ENCODE data around the gene PHC2. TPM values are rescaled to one million over a fixed set of nuclear protein-coding genes. Genes with fewer than 3 reads are reported as not detected.

PHC2 gene
- total RNA-seq, 1 experiment from 2014 or later = 101 TPM

DNA sequence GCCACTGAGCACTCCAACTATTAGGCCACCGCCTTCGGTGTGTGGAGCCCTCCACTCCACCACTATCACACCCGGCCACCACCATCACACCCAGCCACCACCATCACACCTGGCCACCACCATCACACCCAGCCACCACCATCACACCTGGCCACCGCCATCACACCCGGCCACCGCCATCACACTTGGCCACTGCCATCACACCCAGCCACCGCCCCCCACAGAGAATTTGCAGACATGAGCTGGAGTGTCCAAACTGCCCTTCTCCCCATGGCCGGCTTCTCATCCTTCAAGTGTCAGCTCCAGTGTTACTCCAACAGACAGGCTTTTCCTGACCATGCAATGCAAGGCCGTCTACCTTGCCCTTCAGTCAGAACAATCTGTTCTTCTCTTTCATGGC is 59.6 kb downstream of the PHC2 start:
- no peak for DNase-seq (ENCODE audit: low read depth)

DNA sequence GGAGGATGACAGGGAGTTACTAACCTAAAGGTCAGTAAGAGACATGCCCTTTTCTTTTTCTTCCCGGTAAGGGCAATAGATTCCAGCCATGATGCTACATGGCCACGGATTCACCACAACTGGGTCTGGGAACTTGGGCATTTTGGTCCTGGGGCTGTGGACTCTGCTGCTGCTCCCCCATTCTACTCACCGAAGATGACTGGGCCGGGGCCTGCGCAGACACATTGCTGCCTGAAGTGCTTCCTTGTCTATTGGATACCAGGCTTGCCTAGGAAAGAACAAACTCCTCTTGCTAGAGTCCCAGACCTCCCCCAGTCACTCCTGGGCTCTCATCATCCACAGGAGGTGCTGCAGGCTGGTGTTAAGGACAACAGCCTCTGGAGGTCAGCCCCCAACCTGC is 60.1 kb downstream of the PHC2 start:
- no peak for DNase-seq (ENCODE audit: low read depth)

DNA sequence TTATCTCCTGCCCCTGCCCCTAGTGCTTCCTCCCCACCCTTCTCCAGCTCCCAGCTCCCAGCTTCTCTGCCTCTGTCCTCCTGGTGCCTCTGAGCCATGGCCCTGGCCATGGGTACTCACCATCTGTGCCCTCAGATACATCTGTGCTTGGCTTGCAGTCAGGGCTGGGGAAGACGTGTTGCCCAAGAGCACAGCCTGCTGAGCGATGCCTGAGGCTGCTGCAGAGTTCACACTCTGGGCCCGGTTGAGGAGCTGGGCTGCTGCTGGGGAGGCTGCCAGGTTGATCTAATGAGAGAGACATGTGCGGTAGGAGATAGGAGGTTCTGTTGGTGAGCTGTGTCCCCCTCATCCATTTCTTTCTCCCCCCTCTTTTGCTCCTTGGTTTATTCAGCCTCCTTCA is 60.6 kb downstream of the PHC2 start:
- no peak for DNase-seq (ENCODE audit: low read depth)

DNA sequence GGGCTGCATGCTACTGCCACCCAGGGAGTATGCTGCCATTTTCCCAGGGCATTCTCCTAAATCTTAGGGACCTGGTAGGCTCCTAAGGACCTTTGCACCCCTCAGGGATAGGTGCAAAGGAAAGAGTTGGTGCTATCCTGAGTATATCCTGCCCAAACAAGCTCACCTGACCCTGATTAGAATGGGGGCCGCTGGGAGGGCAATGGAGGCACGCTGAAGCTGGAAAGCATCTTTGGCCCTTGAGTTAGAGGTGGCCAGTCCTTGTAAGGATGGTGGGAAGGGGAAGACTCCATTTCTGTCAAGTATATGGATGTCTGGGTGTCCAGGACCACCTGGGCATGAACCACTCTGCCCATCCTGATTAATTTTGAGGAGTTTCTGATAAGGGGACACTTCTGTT is 61.1 kb downstream of the PHC2 start:
- DNase-seq (ENCODE audit: low read depth) = no peak

DNA sequence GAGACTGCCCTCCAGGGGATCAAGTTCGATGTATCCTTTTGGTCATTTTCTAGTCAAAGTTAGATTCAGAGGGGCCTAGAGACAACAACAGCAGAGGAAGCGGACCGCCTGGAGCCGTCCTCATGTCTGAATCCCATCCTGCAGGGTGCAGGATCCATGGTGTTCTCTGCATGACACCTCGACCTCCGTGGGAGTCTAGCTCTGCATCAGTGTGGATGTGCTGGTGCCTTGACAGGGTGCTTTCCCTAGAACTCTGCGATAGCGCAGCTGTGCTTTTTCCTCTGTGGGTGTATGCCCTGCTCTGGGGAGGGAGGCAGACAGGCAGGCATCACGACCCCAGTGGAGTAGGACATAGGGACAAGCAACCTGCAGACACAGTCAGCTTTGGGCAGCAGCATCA is 61.8 kb downstream of the PHC2 start:
- no peak for DNase-seq (ENCODE audit: low read depth)

DNA sequence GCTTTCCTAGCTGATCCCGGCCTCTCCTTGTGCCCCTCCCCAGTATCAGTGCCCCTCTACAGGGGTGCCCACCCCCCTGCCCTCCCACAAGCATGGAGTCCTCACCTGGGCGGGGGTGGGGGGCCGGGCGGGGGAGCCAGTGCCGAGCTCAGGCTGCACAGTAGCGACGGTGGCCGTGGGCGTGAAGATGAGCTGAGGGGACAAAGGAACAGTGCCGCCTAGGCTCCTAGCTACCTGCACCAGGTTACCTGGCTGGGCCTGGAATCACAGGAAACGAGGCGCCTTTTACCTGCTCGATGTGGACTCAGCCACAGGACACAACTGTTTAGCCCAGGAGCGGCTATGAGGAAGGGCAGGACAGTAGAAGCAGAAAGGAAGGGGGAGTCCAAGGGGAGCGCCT is 62.5 kb downstream of the PHC2 start:
- DNase-seq (ENCODE audit: low read depth) = no peak

DNA sequence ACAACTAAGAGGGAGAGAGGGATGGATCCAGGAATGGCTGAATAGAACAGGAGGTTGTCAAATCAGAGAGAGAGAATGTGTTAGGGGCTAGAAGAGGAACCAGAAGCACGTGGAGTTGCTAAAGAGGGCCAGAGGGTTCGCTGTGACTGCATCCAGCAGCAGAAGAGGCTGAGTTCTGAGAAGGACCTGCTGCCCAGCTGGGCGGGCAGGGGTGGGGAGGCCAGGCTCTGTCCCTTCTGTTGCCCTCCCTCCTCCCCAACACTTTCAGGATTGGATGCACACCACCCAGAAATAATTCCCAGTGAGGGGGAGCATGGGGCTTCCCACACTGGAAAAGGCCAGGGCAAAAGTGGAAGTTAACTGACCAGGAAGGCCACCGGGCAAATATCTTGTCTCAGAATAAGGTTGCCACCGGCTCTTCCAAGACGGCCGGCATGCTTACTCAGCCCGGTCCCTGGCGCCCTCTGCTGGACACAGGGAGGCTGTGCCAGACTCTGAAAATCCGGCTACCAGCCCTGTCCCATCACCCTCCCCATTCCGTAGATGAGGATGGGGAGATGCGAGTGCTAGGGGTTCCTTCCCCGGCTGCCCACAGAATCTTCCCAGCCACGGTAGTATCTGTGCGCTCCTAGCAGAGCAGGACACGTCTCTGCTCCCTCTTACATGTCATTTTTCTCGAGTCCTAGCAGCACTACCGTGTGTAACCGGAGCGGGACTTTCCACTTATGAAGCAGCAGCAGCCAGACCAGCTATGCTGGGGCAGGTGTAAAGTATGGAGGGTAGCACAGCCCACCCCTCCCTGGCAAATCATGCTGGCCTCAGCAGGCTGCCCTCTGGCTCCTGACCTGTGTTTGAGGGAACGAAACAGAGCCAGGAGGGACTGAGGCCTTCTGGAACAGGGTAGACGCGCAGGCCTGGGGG is 63.1 kb downstream of the PHC2 start:
- peak; percentile 84 for DNase-seq (ENCODE audit: low read depth)

DNA sequence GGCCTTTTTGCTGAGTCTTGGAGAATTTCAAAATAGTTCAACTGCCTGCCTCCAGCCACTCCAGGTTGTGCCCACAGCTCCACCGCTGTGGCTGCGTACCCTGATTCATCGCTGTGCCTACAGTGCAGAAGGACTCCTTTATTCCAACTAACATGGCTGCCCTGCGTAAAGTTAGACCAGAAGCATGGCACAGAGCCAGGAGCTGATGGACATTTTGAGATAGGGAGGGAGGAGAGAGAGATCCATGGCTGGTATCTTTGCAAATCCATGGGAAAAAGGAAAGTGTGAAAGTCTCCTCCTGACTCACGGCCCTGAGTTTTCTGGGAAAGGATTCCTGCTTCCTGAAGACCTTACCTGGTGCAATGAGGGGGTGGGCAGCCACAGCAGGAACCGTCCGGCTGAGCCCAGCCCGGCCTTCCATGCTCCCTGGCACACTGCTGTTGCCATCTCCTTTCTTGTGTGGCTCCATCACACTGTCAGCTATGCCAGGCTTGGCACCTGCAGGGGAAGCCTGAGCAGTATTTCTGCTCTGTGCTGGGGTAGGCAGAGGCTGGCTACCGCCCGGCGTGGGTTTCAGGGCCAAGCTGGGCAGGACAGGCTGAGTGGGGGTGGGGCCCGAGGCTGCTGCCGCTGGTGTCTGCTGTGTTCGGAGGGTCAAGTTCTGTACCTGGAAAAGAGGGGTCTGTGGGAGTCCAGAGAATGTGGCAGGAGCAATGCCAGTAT is 64.0 kb downstream of the PHC2 start:
- DNase-seq (ENCODE audit: low read depth) = no peak

DNA sequence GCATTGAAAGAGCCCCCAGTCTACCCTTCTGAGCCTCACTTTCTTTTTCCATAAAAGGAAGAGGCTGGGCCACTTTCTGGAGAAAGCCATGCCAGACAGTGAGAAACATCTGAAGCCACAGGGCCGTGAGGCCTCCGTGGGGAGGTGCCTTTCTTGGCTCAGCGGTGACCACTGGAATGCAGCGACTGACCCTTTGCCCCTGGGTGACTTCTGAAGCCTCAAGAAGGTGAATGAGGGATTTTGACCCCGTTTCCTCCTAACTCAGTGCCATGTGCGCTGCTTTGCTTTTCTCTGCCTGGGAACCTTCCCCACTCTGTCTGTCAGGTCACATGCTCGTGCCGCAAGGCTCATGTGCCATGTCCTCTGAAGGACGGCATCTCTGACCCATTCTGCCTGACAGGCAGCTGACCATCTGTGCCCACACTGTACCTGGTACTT is 65.3 kb downstream of the PHC2 start:
- DNase-seq (ENCODE audit: low read depth) = no peak

DNA sequence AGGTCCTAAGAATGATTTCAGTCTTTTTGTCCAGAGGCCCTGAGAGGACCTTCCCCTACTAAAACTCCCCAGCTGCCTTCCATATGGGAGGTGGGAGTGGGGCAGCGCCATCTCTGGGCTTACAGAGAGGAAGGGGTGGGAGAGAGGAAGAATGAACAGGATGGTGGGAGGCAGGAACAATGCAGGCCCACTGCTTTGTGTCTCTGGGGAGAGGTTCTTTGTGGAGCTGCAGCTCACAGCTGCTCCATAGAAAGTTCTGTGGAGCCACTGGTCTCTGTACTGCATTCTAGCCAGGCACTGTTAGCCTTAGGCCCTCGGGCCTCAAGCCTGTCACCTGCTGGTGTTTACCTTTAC is 66.4 kb downstream of the PHC2 start:
- DNase-seq (ENCODE audit: low read depth) = no peak

DNA sequence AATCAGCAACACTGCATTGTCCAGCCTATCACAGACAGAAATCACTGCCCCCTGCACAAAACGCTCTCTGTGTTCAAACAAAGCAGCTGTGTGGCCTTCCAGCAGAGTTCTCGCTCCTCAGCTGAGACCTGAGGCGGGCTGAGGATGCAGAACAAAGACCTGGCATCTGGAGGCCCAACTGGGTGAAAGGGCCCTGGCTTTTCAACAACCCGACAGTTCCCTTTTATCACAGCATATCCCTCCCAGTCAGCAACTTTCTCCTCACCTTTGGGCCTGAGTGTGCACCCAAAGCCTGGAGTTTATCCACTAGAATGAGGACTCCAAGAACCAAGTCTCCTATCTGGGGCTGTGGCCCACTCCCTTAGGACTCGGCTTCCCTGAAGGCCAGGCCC is 67.4 kb downstream of the PHC2 start:
- DNase-seq (ENCODE audit: low read depth) = no peak

DNA sequence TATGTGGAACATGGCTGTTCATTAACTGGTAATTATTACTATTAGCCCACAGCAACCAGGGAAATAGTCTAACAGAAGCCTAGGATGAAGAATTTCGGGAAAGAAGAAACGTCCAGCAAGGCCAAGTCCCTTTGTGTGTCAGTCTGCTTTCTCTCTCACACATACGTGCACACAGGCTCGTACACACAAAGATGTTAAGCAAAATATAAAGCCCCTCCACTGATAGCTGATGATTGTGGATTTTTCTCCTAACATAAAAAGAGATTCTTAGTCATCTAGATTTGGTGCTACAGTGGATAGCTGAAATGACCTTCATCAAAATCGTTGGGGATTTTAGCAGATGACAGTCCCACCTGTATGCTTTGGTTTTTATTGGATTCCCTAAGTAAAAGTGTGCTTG is 67.9 kb downstream of the PHC2 start:
- no peak for DNase-seq (ENCODE audit: low read depth)

DNA sequence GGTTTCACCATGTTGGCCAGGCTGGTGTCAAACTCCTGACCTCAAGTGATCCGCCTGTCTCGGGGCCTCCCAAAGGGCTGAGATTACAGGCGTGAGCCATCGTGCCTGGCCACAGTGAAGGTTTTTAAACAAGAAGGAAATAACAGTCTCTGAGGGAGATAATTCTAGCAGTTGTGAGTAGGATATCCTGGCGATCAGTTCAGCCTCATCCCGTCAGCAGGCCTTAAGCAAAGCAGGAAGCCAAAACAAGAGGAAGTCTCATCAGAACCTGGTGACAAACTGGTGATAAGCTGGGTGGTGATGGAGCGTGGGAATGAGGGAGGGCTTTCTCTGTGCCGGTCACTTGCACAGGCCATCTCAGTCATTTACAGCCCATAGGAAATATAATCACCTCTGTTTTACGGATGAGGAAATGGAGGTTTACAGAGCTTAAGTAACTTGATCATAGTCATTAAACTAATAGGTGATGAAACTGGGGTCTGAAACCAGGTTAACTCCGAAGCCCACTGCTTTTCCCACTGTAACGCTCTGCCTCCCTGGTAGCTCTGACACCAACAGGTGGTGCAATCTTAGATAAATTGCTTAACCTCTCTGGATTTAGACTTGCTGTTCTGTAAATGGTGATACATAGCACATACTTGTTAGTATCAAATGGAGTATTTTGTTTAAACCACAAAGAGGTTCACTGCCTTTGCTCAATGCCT is 69.2 kb downstream of the PHC2 start:
- no peak for DNase-seq (ENCODE audit: low read depth)

DNA sequence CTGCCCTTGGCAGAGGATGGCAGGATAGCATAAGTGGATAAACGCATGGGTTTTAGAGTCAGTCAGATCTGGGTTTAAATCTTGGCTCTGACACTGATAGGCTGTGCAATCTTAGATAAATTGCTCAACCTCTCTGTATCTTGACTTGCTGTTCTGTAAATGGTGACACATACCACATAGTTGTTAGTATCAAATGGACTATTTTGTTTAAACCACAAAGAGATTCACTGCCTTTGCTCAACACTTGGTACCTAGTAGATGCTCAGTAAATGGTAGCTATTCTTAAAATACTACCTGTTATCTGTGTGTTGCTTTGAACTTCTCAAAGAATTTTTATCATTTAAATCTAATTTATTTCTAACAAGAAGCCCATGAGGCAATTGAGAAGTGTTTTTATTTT is 70.5 kb downstream of the PHC2 start:
- DNase-seq (ENCODE audit: low read depth) = no peak

DNA sequence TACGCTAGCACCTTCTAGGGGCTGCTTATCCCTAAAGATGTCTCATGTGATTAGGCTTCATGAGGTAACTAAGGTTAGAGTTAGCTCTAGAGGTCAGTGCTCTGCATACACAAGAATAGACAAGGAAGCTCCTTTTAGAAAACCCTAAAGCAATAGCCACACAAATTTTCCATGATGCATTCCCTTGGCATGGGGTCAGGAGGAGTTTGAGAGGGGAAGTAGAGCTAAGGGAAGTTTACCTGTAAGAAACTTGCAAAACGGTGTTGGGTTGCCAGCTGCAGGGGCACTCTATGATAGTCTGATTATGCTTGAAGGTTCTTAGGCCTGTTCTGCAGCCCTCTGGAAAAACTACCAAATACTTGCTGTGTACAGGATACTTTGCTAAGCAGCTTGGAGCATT is 71.0 kb downstream of the PHC2 start:
- DNase-seq (ENCODE audit: low read depth) = no peak

DNA sequence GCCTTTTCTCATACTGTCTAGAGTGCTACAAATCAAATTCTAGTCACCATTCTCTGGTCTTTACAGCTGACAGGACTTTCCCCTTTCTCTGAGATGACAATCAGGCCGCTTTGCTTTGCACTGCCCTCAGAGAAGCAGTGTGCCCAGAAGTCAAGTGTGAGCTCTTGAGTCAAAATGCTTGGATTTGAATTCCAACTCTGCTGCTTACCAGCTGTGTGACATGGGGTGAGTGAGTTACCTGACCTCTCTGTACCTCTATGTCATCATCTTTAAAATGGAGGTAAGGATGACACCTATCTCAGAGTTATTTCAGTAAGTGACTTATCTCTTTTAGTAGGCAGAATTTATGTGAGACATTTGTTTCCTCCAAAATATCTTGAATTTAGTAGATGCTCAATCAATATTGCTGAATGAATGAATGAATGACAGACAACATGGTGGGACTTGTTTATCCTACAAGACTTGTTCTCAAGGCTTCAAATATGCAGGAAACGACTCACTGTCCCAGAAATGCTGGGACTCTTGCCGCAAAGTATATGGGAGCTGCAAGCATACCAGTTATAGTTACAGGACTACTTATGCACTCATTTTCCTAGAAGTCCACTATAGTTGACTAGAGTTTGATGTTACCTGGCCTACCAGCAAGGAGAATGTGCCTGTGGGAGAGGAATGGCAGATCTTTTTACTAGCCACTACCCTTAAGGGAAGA is 71.9 kb downstream of the PHC2 start:
- DNase-seq (ENCODE audit: low read depth) = no peak

DNA sequence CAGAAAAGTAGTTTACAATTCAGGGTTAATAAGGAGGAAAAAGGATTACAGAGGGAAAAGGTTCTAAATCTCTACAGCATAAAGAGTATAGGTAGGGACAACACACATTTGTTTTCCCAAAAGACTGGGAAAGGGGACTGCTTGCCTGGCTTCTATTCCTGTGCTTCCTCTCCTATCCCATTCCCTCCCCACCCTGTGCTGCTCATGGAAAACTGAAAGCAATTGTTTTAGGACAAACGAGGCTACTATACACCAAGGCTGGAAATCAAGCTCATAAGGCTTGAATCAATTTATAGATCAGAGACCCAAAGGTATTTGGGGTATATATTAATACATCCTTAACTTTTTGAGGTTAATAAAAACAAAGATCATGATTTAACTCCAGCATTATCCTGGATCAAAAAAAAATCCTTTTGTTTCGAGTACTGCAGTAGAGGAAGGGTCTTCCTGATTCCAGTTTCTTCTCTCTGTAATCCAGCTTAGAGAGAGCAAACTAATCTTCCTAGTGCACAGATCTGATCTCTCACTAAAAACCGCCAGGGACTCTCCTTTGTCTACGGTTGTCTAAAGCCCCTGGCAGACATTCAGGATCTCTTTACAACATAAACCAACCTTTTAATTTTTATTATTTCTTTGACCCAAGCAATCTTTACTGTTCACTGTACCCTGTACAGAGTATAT is 72.6 kb downstream of the PHC2 start:
- DNase-seq (ENCODE audit: low read depth) = no peak

DNA sequence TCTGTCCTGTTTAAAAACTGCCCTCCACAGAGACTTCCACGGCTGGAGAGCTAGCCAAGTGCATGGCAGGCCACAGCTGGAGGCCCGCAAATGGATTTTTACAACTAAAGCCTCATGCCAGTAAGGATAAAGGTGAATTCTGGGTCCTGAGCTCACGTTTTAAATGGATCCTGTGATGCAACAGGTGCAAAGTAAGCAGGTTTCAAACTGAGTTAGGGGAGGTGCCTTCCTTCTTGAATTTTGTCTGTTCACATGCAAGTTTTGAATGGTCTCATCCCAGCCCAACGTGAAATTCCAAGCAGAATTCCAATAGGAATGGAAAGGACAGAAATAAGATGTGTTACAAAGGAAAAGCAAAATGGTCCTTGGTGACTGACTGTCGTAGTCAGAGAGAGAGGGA is 73.8 kb downstream of the PHC2 start:
- DNase-seq (ENCODE audit: low read depth) = no peak

DNA sequence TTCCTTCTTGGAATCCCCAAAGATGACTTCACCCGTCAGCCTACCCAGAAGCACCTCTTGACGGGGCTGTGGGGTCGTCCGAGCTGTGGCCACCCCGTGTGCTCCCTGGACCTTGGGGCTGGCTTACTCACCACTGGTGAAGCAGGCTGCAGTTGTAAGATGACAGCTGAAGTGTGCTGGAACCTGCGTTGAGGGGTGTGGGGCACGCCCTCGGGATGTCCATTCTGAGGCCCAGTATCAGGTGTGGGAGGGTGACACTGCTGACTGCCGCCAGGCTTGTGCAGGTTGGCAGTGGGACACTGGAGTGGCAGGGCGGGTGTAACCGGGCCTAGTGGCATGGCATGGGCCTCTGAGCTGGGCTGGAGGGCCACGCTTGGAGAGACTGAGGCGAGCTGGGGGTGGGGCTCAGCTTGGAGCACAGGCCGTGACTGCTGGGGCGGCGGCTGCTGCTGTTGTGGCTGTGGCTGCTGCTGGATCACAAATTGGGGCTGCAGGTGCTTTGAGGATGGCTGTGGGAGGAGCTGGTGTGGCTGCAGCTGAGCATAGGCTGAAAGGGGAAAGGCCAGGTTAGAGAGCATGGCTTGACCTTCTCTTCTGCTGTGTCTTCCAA is 76.1 kb downstream of the PHC2 start:
- DNase-seq (ENCODE audit: low read depth) = no peak

DNA sequence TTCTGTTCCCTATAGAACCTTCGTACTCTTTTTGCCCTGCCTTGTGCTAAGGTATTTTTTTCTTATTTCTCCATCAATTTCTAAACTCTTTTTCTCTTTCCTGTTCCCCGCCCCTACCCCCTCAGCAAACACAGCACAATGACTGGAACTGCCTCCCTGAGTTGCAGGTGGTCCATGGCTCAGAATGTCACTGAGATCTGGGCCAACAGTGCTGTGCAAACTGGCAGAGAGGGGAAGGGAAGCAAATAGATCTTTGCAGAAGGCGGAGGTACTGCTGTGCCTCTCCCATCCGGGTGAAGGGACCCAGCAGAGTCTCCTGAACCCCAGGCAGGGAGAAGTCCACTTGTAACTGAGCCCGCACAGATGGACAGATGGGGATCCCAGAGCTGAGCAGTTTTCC is 77.4 kb downstream of the PHC2 start:
- no peak for DNase-seq (ENCODE audit: low read depth)

DNA sequence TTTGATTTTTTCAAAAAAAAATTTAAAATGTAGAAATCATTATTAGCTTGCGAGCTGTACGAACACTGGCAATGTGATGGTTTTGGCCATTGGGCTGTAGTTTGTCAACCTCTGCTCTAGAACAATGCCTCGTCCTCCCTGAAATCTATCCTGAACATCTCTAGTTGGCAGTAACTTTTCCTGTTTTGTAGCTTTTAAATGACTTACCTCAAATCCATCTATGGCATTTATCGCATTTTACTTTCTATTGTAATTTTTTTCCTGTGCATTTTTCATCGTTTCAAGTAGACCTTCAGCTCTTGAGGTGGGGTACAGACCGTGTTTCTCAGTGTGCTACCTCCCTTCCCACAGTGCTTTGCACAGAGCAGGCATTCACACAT is 79.6 kb downstream of the PHC2 start:
- no peak for DNase-seq (ENCODE audit: low read depth)
